ENCODE results near the gene FLT3LG.

- TF ChIP-seq, protein P1, sequence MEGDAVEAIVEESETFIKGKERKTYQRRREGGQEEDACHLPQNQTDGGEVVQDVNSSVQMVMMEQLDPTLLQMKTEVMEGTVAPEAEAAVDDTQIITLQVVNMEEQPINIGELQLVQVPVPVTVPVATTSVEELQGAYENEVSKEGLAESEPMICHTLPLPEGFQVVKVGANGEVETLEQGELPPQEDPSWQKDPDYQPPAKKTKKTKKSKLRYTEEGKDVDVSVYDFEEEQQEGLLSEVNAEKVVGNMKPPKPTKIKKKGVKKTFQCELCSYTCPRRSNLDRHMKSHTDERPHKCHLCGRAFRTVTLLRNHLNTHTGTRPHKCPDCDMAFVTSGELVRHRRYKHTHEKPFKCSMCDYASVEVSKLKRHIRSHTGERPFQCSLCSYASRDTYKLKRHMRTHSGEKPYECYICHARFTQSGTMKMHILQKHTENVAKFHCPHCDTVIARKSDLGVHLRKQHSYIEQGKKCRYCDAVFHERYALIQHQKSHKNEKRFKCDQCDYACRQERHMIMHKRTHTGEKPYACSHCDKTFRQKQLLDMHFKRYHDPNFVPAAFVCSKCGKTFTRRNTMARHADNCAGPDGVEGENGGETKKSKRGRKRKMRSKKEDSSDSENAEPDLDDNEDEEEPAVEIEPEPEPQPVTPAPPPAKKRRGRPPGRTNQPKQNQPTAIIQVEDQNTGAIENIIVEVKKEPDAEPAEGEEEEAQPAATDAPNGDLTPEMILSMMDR (conservative IDR thresholded peaks at IDR 0.05 in 1 of 2, IDR thresholded peaks at IDR 0.05 in 1 of 2; ENCODE audit: extremely low read depth in 1 of 2, insufficient read depth in 1 of 2, low read depth in 1 of 2, low read length in 2 of 2) = no peak
- no peak for TF ChIP-seq EZH2 (IDR thresholded peaks at IDR 0.05; ENCODE audit: borderline replicate concordance, low read length)
These were observed 60.8 kb downstream of the FLT3LG start for GRCh38 chr19:49534632-49535385.

All from mammary epithelial cell (primary cell).